Panc1 (cell line): ENCODE data around the gene TEX53. TPM values are rescaled to one million over a fixed set of nuclear protein-coding genes. Genes with fewer than 3 reads are reported as not detected.

Source experiments
- ATAC-seq: fragments of 200-7000 bp; cut with Tn5 transposase; 2 replicates; pipeline ENCODE4 v1.9.1; 2020; ENCODE audit warnings: mild to moderate bottlenecking, moderate library complexity
- BruUV-seq: library from RNA; stranded (reverse); fragments of 400-500 nt; replicated peaks from 2 replicates; lab custom pipeline; 2021; lab: Mats Ljungman, UMichigan
- CTCF ChIA-PET: fragments of 300-600 bp; sonication (Branson Sonifier 250); formaldehyde crosslinking; loops from one replicate; lab custom pipeline; 2022; ENCODE audit warnings: antibody characterized with exemption; lab: Charles Lee
- POLR2A ChIA-PET: fragments of 300-600 bp; sonication (Branson Sonifier 250); formaldehyde crosslinking; loops from one replicate; lab custom pipeline; 2022; ENCODE audit warnings: antibody characterized with exemption; lab: Charles Lee
- DNase-seq: peaks from one replicate; pipeline ENCODE4 v3.0.0-alpha.2; 2010; ENCODE audit warnings: low read depth, low spot score
- H3K27ac ChIP-seq: 2 replicates; pipeline ENCODE4 v1.5.1; 2011; ENCODE audit warnings: mild to moderate bottlenecking, low read length, inconsistent platforms
- H3K27me3 ChIP-seq: fragments of 200-500 bp; sonication (Bioruptor generic); 2 replicates; pipeline ENCODE4 v1.6.0; 2014; ENCODE audit warnings: low read length, inconsistent platforms; ENCODE audit not compliant: control insufficient read depth, insufficient read depth
- H3K36me3 ChIP-seq: fragments of 200-500 bp; sonication (Bioruptor generic); 2 replicates; pipeline ENCODE4 v1.5.1; 2014; ENCODE audit warnings: inconsistent platforms, mild to moderate bottlenecking, low read length, moderate library complexity; ENCODE audit not compliant: control insufficient read depth, insufficient read depth
- H3K4me1 ChIP-seq: 2 replicates; pipeline ENCODE4 v1.5.1; 2011; ENCODE audit warnings: inconsistent platforms, mild to moderate bottlenecking, low read length, moderate library complexity; ENCODE audit not compliant: control insufficient read depth, insufficient read depth
- H3K4me3 ChIP-seq, 2 experiments: 2 replicates each; pipeline ENCODE4 v1.5.1; 2011 to 2012; ENCODE audit warnings: low read depth in 2 of 2, low read length in 2 of 2, mild to moderate bottlenecking in 2 of 2, inconsistent platforms in 1 of 2, moderate library complexity in 1 of 2
- H3K9me3 ChIP-seq: fragments of 200-500 bp; sonication (Bioruptor generic); 2 replicates; pipeline ENCODE4 v1.5.1; 2014; ENCODE audit warnings: low read depth, mild to moderate bottlenecking, inconsistent platforms, low read length, moderate library complexity; ENCODE audit not compliant: control insufficient read depth, insufficient read depth
- CTCF ChIP-seq: fragments of 450-650 bp; IDR thresholded peaks from 2 replicates; pipeline ENCODE4 v1.5.1; 2017; ENCODE audit warnings: mild to moderate bottlenecking
- POLR2AphosphoS5 ChIP-seq: IDR thresholded peaks from 2 replicates; pipeline ENCODE4 v1.6.1; 2012; ENCODE audit warnings: mild to moderate bottlenecking, low read depth, low read length, moderate library complexity
- REST ChIP-seq, 2 experiments: IDR thresholded peaks; 2 replicates each; pipeline ENCODE4 v1.6.1; 2011 to 2012; ENCODE audit warnings: low read depth in 2 of 2, control low read depth in 1 of 2, low read length in 1 of 2, mild to moderate bottlenecking in 1 of 2, moderate library complexity in 1 of 2; ENCODE audit not compliant: insufficient read depth in 1 of 2
- SIN3A ChIP-seq: IDR thresholded peaks from 2 replicates; pipeline ENCODE4 v1.6.1; 2012; ENCODE audit warnings: low read depth, mild to moderate bottlenecking, low read length, moderate library complexity, borderline replicate concordance; ENCODE audit not compliant: insufficient read depth
- TCF7L2 ChIP-seq: IDR thresholded peaks from 2 replicates; pipeline ENCODE4 v1.6.1; 2011; ENCODE audit warnings: mild to moderate bottlenecking, low read depth, low read length, inconsistent platforms
- in situ Hi-C: cut with HindIII; loops from 2 replicates; pipeline ENCODE4 v1.10.0; 2016; ENCODE audit warnings: low sequenced_read_pairs, low pct_unique_long_range_greater_than_20kb
- intact Hi-C: fragments of 100-400 bp; cut with micrococcal nuclease; formaldehyde crosslinking; loops from one replicate; pipeline ENCODE4 v1.10.0; 2022; ENCODE audit not compliant: unreplicated experiment
- total RNA-seq: library from RNA; stranded (reverse); gene quantifications from one replicate; pipeline ENCODE4 v1.2.1, GENCODE V29; 2021; ENCODE audit not compliant: unreplicated experiment

TEX53 gene
- total RNA-seq, 1 experiment from 2014 or later: not detected

- Histone ChIP-seq H3K36me3 (no peaks in the 10 kb centered on the region), H3K27me3 (no peaks in the 10 kb centered on the region), H3K4me1 (no peaks in the 10 kb centered on the region), H3K27ac (no peak overlapping the region), H3K9me3 (no peaks in the 10 kb centered on the region), H3K4me3 (no peak overlapping the region)
- ATAC-seq (no peak), DNase-seq (no peak)
- POLR2A ChIA-PET: no interaction called here
- in situ Hi-C loops (no loop called here), intact Hi-C loops (no loop called here)
- TF ChIP-seq REST (IDR thresholded peaks at IDR 0.05; ENCODE audit: insufficient read depth in 1 of 2, low read depth in 2 of 2, low read length in 1 of 2): no peak
- TF ChIP-seq TCF7L2: no peak
- TF ChIP-seq POLR2AphosphoS5: no peak
- no peak for TF ChIP-seq SIN3A
- TF ChIP-seq CTCF: no peak
- CTCF ChIA-PET: no interaction called here
- BruUV-seq: no TSS peak
Measured at GRCh38 chr9:114694719-114695269, 37.2 kb upstream of the TEX53 start.

- Histone ChIP-seq H3K9me3 (no peaks in the 10 kb centered on the region), H3K4me3 (no peak overlapping the region), H3K27me3 (no peaks in the 10 kb centered on the region), H3K27ac (no peak overlapping the region), H3K36me3 (no peaks in the 10 kb centered on the region), H3K4me1 (no peaks in the 10 kb centered on the region)
- no peak for DNase-seq
- BruUV-seq: no TSS peak
- POLR2A ChIA-PET: no interaction called here
- intact Hi-C loops (no loop called here), in situ Hi-C loops (no loop called here)
- ATAC-seq: no peak
- CTCF ChIA-PET: no interaction called here
- TF ChIP-seq TCF7L2: no peak
- TF ChIP-seq POLR2AphosphoS5: no peak
Measured at GRCh38 chr9:114694146-114694545, 36.5 kb upstream of the TEX53 start.

GRCh38 chr9:114693248-114693855 lies 35.7 kb upstream of the TEX53 start:
- DNase-seq (no peak), ATAC-seq (no peak)
- CTCF ChIA-PET: no interaction called here
- Histone ChIP-seq H3K27me3 (no peaks in the 10 kb centered on the region), H3K27ac (no peak overlapping the region), H3K36me3 (no peaks in the 10 kb centered on the region), H3K9me3 (no peaks in the 10 kb centered on the region), H3K4me3 (no peak overlapping the region), H3K4me1 (no peaks in the 10 kb centered on the region)
- POLR2A ChIA-PET: no interaction called here
- intact Hi-C loops: no loop called here
- no TSS peak for BruUV-seq
- no peak for TF ChIP-seq SIN3A
- no peak for TF ChIP-seq CTCF
- no peak for TF ChIP-seq POLR2AphosphoS5
- no peak for TF ChIP-seq TCF7L2
- no peak for TF ChIP-seq REST (IDR thresholded peaks at IDR 0.05; ENCODE audit: insufficient read depth in 1 of 2, low read depth in 2 of 2, low read length in 1 of 2)
- in situ Hi-C loops: no loop called here
